ENCODE results near the gene GRIA1.

Gene GRIA1

GRCh38 chr5:153671653-153672346, 181.3 kb downstream of the GRIA1 start:
- Histone ChIP-seq H3K27me3 (no peaks in the 10 kb centered on the region), H3K9me3 (no peaks in the 10 kb centered on the region), H3K36me3 (no peaks in the 10 kb centered on the region), H3K27ac (no peak overlapping the region), H3K4me1 (no peaks in the 10 kb centered on the region), H3K4me3 (no peak overlapping the region)
- DNase-seq = no peak
- intact Hi-C loops (cut with DNase I; ENCODE audit: low total_unique reads) = no loop called here
- no peak for TF ChIP-seq CTCF (IDR thresholded peaks at IDR 0.05)

- no peak for DNase-seq
- Histone ChIP-seq H3K9me3 (no peaks in the 10 kb centered on the region), H3K36me3 (no peaks in the 10 kb centered on the region), H3K27me3 (no peaks in the 10 kb centered on the region), H3K27ac (no peak overlapping the region), H3K4me3 (no peak overlapping the region), H3K4me1 (no peaks in the 10 kb centered on the region)
- intact Hi-C loops (cut with DNase I; ENCODE audit: low total_unique reads) = no loop called here
- no peak for TF ChIP-seq CTCF (IDR thresholded peaks at IDR 0.05)
Observed at GRCh38 chr5:153672347-153673090, 182.0 kb downstream of the GRIA1 start.

GRCh38 chr5:153674356-153674755, 183.9 kb downstream of the GRIA1 start:
- DNase-seq = no peak

GRCh38 chr5:153676406-153676805, 185.9 kb downstream of the GRIA1 start:
- Histone ChIP-seq H3K4me3 (no peak overlapping the region), H3K36me3 (no peaks in the 10 kb centered on the region), H3K9me3 (no peaks in the 10 kb centered on the region), H3K27ac (no peak overlapping the region), H3K4me1 (no peaks in the 10 kb centered on the region), H3K27me3 (no peaks in the 10 kb centered on the region)
- intact Hi-C loops (cut with DNase I; ENCODE audit: low total_unique reads) = no loop called here
- DNase-seq = no peak
- TF ChIP-seq CTCF (IDR thresholded peaks at IDR 0.05) = no peak

More at GRCh38 chr5:153674356-153674755, 183.9 kb downstream of the GRIA1 start:
- no peak overlapping the region for H3K27ac ChIP-seq
- H3K4me1 ChIP-seq = no peaks in the 10 kb centered on the region
- intact Hi-C loops (cut with DNase I; ENCODE audit: low total_unique reads) = no loop called here
- H3K4me3 ChIP-seq = no peak overlapping the region
- no peak for TF ChIP-seq CTCF (IDR thresholded peaks at IDR 0.05)
- no peaks in the 10 kb centered on the region for H3K27me3 ChIP-seq
- H3K9me3 ChIP-seq = no peaks in the 10 kb centered on the region
- H3K36me3 ChIP-seq = no peaks in the 10 kb centered on the region

GRCh38 chr5:153676821-153677220, 186.4 kb downstream of the GRIA1 start:
- no peak for DNase-seq
- no peak overlapping the region for H3K4me3 ChIP-seq
- H3K9me3 ChIP-seq = no peaks in the 10 kb centered on the region
- no peak for TF ChIP-seq CTCF (IDR thresholded peaks at IDR 0.05)
- no peaks in the 10 kb centered on the region for H3K27me3 ChIP-seq
- no peak overlapping the region for H3K27ac ChIP-seq
- H3K36me3 ChIP-seq = no peaks in the 10 kb centered on the region
- intact Hi-C loops (cut with DNase I; ENCODE audit: low total_unique reads) = no loop called here
- H3K4me1 ChIP-seq = no peaks in the 10 kb centered on the region
